ENCODE measurements around the gene GPSM1.

The GPSM1 gene

GRCh38 chr9:136305804-136306203 lies 21.5 kb upstream of the GPSM1 start:
- peak; percentile 40 for DNase-seq

GRCh38 chr9:136306211-136307208 lies 20.8 kb upstream of the GPSM1 start:
- DNase-seq = peak; percentile 62

- no peak for DNase-seq
Measured at GRCh38 chr9:136307215-136307750, 20.1 kb upstream of the GPSM1 start.

- no peak for DNase-seq
Measured at GRCh38 chr9:136308006-136308701, 19.2 kb upstream of the GPSM1 start.

- peak; percentile 58 for DNase-seq
Measured at GRCh38 chr9:136308702-136309053, 18.7 kb upstream of the GPSM1 start.

GRCh38 chr9:136309101-136309801 lies 18.1 kb upstream of the GPSM1 start:
- peak; percentile 99 for DNase-seq

GRCh38 chr9:136309806-136310220 lies 17.5 kb upstream of the GPSM1 start:
- DNase-seq = no peak

GRCh38 chr9:136310273-136311030 lies 16.9 kb upstream of the GPSM1 start:
- DNase-seq = peak; percentile 99

- peak; percentile 98 for DNase-seq
Measured at GRCh38 chr9:136311051-136312008, 16.0 kb upstream of the GPSM1 start.

GRCh38 chr9:136312009-136312375 lies 15.3 kb upstream of the GPSM1 start:
- no peak for DNase-seq

- DNase-seq = peak; percentile 70
Measured at GRCh38 chr9:136312436-136312835, 14.9 kb upstream of the GPSM1 start.

- no peak for DNase-seq
Measured at GRCh38 chr9:136313111-136314055, 14.0 kb upstream of the GPSM1 start.

- DNase-seq = no peak
Measured at GRCh38 chr9:136314056-136314416, 13.3 kb upstream of the GPSM1 start.

GRCh38 chr9:136314944-136315343 lies 12.4 kb upstream of the GPSM1 start:
- no peak for DNase-seq

- no peak for DNase-seq
Measured at GRCh38 chr9:136316271-136316751, 11.0 kb upstream of the GPSM1 start.

GRCh38 chr9:136316896-136317676 lies 10.3 kb upstream of the GPSM1 start:
- DNase-seq = peak; percentile 62

GRCh38 chr9:136317695-136318094 lies 9.6 kb upstream of the GPSM1 start:
- no peak for DNase-seq

GRCh38 chr9:136318111-136318775 lies 9.1 kb upstream of the GPSM1 start:
- peak; percentile 84 for DNase-seq

All from NCI-H69 (cell line).